ENCODE measurements around the gene WDR64.
"Not testable (repeated sequence)": the region's sequence is repeated elsewhere in the genome, so short reads cannot be mapped to it uniquely, and the experiment has no call there.

The WDR64 gene

DNA sequence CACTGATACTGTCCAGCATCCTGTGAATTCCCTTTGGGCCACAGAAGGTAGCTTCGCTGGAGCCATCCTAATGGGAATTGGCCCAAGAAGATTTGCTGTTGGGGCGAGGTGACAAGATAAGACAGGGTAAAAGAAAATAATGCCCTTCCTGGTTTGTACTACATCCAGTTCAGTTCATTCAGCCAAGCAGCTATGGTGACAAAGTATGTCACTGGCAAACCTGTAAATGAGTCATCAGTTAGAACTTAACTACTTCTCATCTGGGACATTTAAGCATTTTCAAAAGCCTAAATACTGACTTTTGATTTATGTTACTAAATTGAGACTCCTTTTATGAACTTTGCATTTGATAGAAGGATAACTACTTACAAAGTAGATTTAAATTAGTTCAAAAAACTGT is 54.2 kb downstream of the WDR64 start:
- no peak for DNase-seq

DNA sequence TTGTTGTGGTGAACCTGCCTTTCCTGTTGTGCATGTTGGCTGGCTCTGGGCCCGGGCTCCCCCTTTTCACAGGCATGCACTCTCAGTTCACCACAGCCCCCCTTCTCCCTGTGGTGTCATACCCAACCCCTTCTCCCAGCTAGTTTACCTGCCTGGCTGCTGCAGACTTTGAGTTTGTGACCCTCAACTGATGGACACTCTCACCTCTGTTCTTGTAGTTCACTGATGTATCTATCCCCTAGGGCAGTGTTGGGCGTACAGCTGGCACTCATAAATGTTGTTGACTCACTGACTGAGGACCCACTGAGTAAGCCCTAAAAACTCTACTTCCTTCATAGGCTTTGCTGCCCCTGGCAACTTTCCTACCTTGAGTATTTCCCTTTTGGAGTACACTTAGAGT is 54.9 kb downstream of the WDR64 start:
- no peak for DNase-seq

DNA sequence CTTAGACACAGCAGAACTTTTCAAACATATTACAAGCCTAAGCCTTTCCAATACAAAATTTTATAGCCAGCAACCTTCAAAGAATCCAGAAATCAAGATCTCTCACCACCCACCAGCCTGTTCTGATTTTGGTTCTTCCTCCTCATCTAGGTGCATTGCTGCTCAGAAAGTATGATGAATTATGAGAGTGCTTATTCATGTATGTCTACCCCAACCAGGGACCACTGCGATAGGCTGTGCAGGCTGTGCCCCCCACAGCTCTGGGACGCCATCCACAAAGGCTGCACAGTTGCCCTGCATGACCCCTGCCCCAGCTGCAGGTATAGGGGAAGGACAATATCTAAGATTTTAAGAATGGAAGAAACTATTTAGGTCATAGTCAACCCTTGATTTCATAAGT is 55.4 kb downstream of the WDR64 start:
- DNase-seq: no peak

DNA sequence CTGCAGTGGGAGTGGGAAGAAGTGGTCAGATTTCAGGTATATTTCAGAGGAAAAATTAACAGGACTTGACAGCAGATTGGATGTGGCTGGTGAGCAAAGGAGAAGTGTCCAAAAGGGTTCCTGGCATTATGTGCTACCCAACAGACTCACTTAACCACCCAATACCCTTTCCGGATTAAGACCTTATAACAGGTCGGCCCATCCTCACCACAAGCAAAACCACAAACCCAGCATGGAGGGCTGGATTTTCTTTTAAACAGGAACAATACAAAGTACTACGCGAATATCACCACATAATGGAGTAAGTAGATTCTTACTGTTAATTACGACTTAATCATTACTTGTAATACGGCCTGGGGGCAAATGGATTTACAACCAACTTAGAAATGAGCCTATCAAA is 59.2 kb downstream of the WDR64 start:
- no peak for DNase-seq

DNA sequence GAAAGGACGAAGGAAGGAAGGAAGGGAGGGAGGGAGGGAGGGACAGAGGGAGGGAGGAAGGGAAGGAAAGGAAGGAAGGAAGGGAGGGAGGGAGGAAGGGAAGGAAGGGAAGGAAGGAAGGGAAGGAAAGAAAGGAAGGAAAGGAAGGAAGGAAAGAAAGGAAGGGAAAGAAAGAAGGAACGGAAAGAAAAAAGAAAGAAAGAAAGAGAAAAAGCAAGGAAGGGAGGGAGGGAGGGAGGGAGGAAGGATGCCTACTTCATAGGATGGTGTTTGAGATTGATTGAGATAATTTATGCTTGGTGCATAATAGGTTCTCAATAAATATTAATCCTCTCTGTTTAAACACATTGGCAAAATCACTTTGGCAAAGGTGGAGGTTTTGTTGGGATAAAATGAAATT is 61.2 kb downstream of the WDR64 start:
- no peak for DNase-seq

DNA sequence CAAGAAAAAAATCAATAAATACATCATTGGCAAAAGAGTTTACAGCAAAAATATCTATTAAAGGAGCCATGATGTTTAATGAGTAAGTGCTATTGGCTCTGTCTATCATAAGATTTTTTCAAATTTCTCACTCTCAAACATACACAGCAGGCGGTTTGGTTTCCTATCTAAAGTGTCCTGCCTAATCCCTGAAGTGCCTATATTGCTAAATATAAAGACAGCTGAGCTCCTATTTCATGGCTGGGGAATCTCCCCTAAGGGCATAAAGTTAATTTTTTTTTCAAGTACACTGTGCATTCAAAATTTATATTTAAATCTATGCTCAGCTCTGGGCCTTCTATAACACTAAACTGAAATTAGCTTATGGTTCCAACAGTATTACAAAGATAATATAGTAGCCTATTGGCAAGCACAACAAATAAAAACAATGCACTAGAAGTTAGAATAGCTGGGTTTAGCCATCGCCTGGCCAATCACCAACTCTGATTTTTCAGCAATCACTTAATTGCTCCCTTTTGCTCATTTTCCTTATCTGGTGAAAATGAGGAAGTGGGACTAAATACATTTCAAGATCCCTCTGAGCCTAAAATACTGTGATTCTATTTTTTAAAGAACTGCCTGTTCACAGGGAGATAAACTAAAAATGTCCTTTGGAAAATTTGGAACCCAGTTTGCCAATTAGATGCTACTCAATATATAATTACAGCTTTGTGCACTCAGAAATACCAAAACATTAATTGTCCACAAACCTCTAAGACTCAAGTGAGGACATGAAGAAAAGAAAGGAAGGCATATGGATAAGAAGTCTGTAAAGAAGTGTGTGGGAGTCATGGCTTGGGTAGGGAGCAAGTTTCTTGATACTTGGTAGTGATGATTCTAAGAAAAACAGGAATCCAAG is 62.5 kb downstream of the WDR64 start:
- no peak for DNase-seq

DNA sequence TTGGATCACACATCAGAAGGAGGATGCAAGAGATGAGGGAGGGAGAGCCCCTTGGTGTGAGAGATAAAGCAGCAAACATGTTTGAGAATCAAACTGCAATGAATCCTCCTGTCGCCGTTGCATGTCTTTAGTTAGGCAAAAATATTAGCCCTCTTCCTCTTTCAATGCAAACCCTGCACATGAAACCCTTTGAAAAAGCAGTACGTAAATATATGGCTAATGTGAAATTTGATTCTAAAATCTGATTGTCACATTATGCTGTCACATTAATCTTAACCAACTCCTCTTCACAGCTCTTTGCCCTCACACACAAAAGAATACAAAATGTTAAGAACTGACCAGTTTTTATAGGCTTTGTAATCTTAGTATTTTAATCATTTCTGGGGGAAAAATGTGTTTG is 63.4 kb downstream of the WDR64 start:
- DNase-seq: no peak

DNA sequence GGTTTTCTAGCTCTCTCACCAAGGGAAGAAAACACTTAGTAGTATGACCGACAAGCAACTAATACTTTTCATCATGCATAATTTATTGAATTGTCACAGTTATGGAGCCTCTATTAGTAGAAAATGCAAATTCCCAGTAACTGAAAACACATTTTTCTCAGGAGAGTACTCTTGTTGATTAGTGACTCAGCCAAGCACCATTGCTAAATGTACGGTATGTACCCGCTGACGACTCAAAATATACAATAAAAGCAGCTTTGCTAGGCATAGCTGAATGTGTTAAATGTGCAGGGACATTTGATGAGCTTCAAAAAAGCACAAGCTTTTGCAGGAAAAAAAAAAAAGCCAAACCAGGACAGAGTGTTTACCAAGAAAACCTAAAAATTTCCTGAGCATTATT is 63.9 kb downstream of the WDR64 start:
- no peak for DNase-seq

DNA sequence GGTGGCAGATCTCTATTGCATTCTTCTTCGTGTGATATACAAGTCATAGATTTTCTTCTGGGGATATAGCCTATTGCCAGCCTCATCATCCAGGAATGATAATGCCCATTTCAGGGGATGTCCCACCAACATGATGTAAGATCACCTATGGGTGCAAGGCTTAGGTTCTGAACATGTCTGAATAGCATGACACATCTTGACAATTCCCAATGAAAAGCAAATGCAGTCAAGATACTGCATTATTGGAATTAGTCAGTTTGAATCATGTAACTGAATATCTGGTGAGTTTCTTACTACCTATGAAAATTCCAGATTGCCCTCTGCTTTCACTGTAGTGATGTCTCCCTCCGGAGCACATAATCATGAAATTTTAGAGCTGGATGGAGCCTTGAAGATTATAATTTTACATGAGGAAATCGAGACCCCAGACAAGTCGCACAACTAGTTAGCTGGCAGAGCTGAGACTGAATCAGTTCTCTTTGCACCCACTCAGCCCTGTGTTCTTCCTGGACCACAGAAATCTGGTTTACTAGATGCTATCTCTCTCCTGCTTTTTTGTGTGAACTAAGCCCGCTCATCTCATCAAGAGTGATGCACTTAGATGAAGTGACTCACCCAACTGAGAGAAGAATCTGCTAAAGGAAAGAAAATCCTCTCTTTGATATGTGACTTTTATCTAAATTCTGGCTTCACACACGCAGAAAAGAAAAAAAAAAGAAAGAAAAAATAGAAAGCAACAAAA is 65.0 kb downstream of the WDR64 start:
- DNase-seq: no peak

DNA sequence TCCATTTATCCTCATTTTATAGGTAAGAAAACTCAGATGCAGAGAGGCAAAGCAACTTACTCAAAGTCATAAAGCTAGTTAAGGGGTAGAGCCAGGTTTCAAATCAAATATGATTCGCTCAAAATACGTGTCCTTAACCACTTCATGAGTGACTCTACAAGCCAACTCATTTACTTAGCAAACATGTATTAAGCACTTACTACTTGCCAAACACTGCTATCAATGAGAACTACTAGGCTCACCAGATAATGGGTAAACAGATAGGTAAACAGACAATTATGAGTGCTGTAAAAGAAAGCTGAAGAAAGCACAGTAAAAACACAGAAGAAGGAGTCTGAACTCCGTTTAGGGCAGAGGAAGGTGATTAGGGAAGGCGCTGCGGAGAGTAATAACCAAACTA is 65.9 kb downstream of the WDR64 start:
- no peak for DNase-seq

DNA sequence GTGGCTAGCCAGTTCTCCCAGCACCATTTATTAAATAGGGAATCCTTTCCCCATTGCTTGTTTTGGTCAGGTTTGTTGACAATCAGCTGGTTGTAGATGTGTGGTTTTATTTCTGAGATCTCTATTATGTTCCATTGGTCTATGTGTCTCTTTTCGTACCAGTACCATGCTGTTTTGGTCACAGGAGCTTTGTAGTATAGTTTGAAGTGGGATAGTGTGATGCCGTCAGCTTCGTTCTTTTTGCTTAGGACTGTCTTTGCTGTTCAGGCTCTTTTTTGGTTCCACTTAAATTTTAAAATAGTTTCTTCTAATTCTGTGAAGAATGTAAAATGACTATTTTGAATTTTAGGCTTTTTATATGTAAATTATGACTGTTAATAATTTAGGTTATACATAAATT is 68.9 kb downstream of the WDR64 start:
- DNase-seq: no peak

DNA sequence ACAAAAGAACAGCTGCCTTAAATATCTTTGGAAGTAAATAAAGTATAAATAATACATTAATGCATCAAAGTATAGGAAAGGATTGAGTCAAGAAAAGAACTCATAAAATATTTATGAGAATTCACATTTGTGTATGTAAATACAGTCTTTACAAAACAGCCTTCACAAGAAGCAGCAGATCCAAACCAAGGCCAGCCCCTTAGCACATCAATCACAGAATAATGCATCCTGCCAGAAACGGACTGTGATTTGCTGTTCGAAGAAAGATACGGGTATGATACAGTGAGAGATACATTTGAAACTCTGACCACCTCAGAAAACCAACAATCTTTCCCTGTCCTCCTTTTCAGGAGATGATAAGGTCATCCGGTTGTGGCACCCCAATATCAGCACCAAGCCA is 70.9 kb downstream of the WDR64 start:
- peak; percentile 8 for DNase-seq

DNA sequence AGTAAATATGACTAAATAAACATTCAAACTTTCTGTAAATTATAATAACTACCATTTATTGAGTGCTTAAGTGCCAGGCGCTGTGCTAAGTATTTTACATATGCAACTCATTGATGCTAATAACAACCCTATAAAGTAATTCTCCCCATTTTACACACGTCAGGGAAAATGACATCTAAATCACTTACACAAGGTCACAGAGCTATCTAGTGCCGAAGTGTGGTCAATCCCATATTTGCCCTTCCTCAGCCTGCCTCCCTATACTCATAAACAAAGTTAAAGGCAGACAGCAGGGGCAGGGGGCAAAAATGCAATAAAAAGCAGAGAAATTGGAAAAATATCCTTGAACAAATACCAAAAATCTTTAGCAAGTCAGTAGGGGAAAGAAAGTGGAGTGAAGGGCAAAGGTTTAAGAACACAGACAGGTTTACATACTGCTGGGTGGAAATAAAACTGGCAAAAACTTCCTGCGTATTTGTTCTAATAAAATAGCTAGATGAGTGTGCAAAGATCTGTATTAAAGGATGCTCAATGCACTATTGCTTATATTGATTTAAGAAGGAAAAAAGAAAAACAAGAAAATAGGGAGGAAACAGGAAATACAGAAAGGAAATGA is 72.8 kb downstream of the WDR64 start:
- no peak for DNase-seq

DNA sequence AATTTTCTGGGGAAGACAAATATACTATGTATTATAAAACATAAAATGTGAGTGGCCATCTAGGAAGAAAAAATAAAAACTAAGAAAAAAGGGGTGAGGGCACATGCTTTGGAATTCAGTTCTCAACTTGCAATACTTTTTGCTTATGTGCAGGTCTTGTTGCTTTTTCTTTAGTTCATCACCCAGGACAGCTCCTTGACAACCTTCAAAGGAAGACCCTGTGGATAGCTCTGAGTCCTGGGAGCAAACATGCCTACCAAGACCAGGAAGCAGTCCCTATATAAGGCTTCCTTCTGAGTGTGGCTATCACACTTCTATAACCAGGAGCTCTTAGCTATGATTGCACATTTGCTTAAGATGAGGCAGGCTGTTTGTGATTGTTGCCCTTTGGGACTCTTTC is 78.0 kb downstream of the WDR64 start:
- DNase-seq: no peak

DNA sequence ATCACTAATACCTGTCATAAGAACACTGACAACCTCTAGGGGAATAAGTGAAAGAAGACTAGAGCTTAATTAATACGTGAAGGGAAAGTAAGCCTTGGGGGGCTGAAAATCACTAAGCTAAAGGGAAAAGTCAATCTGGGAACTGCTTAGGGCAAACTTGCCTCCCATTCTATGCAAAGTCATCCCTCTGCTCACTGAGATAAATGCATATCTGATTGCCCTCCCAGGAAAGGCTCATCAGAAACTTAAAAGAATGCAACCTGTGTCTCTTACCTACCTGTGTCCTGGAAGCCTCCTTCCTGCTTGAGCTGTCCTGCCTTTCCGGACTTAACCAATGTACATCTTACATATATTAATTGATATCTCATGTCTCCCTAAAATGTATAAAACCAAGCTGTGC is 81.8 kb downstream of the WDR64 start:
- DNase-seq: no peak

DNA sequence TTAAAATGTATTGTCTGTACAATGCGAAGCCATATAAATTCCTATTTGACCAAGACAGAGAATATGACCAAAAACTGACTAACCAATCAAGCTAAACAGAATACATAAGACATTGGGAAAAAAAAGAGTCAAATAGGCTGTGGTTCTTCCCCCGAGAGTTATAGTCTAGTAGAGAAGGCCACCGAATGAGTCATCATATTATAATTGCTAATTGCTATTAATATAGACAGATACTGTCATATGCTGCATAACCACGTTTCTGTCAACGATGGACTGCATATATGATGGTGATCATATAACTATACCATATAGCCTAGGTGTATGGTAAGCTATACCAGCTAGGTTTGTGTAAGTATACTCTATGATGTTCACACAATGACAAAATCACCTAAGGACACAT is 82.5 kb downstream of the WDR64 start:
- no peak for DNase-seq

DNA sequence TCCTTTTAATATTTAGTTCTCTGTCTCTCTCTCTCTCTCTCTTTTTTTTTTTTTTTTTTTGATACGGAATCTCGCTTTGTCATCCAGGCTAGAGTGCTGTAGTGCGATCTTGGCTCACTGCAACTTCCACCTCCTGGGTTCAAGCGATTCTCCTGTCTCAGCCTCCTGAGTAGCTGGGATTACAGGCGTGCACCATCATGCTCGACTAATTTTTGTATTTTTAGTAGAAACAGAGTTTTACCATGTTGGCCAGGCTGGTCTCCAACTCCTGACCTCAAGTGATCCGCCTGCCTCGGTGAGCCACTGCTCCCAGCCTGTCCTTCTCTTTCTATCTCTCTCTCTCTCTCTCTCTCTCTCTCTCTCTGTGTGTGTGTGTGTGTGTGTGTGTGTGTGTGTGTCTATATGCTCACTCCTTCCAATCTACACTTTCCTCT is 83.4 kb downstream of the WDR64 start:
- DNase-seq: not testable (repeated sequence)

DNA sequence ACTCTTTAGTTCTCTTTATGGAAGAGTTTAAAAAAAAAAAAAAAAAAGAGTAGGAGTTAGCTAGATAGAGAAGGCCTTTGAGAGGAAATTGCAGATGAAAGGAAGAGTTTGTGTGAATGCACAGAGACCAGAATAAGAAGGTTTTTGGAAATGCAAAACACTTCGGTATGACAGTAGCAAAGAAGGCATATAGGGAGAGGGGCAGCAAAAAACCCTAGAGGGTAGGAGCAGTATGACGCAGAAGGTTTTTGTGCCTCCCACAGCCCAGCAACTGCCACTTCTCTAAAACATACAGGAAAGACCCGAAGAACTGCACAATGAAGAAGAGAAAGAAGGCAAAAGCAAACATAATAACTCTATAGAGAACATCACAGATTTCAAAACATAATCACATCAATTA is 84.3 kb downstream of the WDR64 start:
- DNase-seq: no peak

DNA sequence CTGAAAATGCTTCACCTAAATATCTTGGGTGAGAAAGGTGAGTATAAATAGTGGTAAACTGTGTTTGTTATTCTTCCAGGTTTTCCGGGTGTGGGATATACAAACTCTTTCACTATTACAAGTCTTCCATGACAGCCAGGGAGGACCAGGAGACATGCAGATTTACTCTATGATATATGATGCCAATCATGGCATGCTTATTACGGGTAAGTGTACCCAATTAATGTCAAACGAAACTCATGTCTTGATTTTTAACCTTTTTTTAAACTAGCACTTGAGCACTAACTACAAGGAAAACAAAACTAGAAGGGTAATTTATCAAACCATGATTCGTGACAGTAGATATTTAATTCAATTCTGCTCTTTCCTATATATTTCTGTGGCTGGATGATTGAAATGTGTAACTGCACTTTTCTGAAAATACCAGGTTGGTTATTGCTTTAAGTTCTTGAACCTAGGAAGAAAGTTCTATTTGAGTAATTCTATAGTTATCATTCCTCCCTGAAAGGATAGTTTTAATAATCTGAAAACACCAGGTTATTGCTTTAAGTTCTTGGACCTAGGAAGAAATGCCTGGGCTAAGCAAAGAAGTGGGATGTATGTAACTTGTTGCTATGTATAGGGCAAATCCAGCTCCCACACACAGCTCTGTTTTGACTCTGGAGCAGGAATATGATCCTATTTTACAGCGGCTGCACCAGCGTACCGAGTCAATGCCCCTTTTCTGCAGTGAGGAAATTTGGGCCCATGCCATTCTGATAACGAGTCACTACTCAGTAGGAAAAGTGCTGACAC is 86.4 kb downstream of the WDR64 start:
- DNase-seq: no peak

DNA sequence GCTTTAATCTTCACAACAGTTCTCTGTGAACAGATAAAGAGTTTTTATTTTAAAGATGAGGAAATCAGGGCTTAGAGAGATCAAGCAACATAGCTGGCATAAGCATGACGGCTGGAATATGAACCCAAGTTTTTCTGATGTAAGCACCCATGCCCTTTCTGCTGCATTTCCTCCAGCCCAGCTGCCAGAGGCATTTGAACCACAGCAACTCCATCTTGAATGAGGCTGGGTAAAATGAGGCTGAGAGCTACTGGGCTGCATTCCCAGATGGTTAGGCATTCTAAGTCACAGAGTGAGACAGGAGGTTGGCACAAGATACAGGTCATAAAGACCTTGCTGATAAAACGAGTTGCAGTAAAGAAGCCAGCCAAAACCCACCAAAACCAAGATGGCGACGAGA is 90.0 kb downstream of the WDR64 start:
- DNase-seq: no peak

DNA sequence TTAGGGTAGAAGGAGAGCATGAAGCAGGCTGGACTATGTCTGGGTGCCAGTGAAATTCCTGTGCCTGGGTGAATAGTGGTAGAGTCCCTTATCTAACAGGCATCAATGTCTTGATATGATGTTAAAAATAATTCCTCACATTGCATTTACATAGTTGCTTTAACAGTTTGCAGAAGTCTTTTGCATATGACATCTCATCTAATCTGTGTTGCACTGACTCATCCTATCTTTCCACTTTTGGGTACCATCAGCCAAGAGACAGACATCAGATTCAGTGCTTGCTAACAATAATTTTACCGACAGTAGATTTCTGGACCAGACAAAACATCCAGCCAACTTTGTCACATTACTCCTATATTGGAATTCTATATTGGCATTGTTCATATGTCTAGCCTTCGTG is 92.5 kb downstream of the WDR64 start:
- DNase-seq: no peak

DNA sequence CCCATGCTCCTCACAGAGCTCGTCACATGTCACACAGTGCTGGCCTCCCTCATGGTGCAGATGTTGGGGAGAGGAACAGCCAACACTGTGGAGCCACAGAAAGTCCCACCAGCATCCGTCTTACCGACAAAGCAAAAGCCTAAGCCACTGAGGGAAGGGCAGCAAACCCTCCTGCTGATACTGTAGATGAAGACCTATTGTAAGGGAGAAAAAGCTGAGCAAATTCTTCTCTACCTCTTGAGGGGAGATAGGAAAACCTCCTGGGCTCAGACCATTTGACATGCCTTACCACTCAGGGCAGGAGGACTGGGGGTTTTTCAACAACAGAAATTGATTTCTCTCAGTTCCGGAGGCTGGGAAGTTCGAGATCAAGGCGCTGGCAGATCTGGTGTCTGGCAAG is 95.9 kb downstream of the WDR64 start:
- DNase-seq: no peak
